ENCODE results near the gene SLC29A1. TPM values are rescaled to one million over a fixed set of nuclear protein-coding genes. Genes with fewer than 3 reads are reported as not detected.

The SLC29A1 gene
- total RNA-seq, 1 donor from 2014 or later, result 24.1 TPM

DNA sequence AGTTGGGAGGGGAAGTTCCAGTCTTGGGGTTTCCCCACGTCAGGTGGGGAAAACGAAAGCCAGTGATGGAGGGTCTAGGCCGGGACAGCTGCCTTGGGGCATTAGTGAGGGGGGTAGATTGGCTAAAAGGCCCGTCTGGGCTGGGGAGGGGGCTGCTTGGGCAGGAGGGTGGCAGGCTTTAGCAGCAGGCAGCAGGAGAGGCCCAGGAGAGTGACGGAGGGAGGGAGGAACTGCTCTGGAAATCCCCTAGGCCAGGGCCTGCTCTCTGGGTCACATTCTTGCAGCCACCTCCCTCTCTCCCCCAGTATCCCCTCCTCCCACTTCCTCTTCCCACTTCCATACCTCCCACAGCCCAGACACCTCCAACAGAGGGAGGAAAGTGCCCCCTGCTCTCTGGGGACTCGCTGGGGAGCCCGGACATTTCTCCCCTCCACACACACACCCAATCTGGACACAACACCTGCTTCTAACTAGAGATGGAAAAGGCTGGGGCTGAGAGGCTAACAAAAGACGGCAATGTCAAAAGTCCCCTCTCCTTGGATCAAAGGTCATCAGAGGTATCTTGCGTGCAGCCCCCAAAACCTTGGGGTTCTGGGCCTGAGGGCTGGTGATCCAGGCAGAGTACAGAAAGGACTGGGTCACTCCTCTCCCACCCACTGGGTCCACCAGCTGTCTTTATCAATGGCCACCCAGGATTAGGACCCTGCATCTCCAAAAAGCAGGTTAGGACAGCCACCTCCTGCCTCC lies 40.1 kb downstream of the SLC29A1 start:
- no peak for TF ChIP-seq CTCF (IDR thresholded peaks at IDR 0.05; ENCODE audit: unreplicated experiment)
- peaks cover 4% of the 10 kb centered on the region for H3K36me3 Mint-ChIP-seq (ENCODE audit: insufficient read depth)
- peaks cover 14% of the 10 kb centered on the region for H3K4me1 Mint-ChIP-seq (ENCODE audit: low read depth)
- no peaks in the 10 kb centered on the region for H3K9me3 Mint-ChIP-seq (ENCODE audit: low read depth)
- H3K27me3 Mint-ChIP-seq, result peaks cover 14% of the 10 kb centered on the region
- H3K27ac Mint-ChIP-seq, result no peak overlapping the region
- peak overlapping the region; percentile 85 for H3K4me3 Mint-ChIP-seq (ENCODE audit: low read depth)
- DNase-seq (ENCODE audit: low spot score, unreplicated experiment), result no peak

GRCh38 chr6:44264154-44265006 lies 41.0 kb downstream of the SLC29A1 start:
- Mint-ChIP-seq H3K9me3 (ENCODE audit: low read depth) (no peaks in the 10 kb centered on the region), H3K4me1 (ENCODE audit: low read depth) (peaks cover 14% of the 10 kb centered on the region), H3K27me3 (peaks cover 22% of the 10 kb centered on the region), H3K27ac (peak overlapping the region; percentile 62), H3K36me3 (ENCODE audit: insufficient read depth) (peaks cover 2% of the 10 kb centered on the region), H3K4me3 (ENCODE audit: low read depth) (peak overlapping the region; percentile 85)
- no peak for TF ChIP-seq CTCF (IDR thresholded peaks at IDR 0.05; ENCODE audit: unreplicated experiment)
- no peak for DNase-seq (ENCODE audit: low spot score, unreplicated experiment)

DNA sequence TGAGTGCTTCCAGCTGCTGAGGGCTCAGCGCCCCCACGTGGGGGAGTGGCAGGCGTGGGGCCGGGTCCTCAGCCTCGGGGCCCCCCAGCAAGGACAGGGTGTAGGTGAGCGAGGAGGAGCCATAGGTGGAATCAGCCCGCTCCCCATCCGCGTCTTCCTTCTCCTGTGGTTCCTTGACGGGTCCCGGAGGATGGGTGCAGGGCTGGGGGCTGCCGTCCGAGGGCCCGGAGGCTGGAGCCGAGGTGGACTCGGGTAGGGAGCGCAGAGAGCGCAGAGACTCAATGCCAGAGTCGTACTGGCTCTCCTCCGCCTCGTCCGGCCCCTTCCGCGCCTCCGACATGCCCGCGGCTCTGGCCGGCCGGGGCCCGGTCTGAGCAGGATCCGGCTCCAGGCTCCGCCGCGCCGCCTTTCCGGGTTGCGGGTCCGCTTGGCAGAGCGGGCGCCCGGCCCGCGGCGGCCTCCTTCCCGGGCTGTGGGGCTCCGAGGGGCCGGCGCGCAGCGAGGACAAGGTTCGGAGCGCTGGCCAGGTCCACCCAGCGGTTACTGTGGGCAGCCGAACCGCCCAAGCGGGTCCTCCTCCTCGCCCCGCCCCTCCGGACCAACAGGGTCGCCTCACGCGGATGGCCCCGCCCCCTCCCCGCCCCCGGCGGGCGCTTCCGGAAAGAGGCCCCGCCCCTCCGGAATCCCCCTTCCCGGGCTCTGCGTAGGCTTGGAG lies 41.8 kb downstream of the SLC29A1 start, which contains the start of gene NFKBIE:
NFKBIE (minus strand) TSS at position 545 of the 715 bp plus-strand sequence; CDS start at position 340, 205 bp downstream.
- peaks cover 2% of the 10 kb centered on the region for H3K36me3 Mint-ChIP-seq (ENCODE audit: insufficient read depth)
- H3K4me1 Mint-ChIP-seq (ENCODE audit: low read depth), result peaks cover 14% of the 10 kb centered on the region
- peaks cover 30% of the 10 kb centered on the region for H3K27me3 Mint-ChIP-seq
- H3K4me3 Mint-ChIP-seq (ENCODE audit: low read depth), result peak within 1 kb of the TSS; percentile 85
- DNase-seq (ENCODE audit: low spot score, unreplicated experiment), result peak; percentile 90
- no peaks in the 10 kb centered on the region for H3K9me3 Mint-ChIP-seq (ENCODE audit: low read depth)
- TF ChIP-seq CTCF (IDR thresholded peaks at IDR 0.05; ENCODE audit: unreplicated experiment), result peak; percentile 35
- peak within 1 kb of the TSS; percentile 62 for H3K27ac Mint-ChIP-seq

- DNase-seq (ENCODE audit: low spot score, unreplicated experiment), result no peak
- no peaks in the 10 kb centered on the region for H3K9me3 Mint-ChIP-seq (ENCODE audit: low read depth)
- no peak for TF ChIP-seq CTCF (IDR thresholded peaks at IDR 0.05; ENCODE audit: unreplicated experiment)
- H3K27ac Mint-ChIP-seq, result no peak overlapping the region
- H3K4me1 Mint-ChIP-seq (ENCODE audit: low read depth), result peaks cover 14% of the 10 kb centered on the region
- peaks cover 30% of the 10 kb centered on the region for H3K27me3 Mint-ChIP-seq
- H3K36me3 Mint-ChIP-seq (ENCODE audit: insufficient read depth), result peaks cover 2% of the 10 kb centered on the region
- H3K4me3 Mint-ChIP-seq (ENCODE audit: low read depth), result peak overlapping the region; percentile 70
Measured at GRCh38 chr6:44265722-44266233, 42.4 kb downstream of the SLC29A1 start.
